Upper lobe of right lung (tissue), 1 donor: ENCODE data around the gene CD14. TPM values are rescaled to one million over a fixed set of nuclear protein-coding genes. Genes with fewer than 3 reads are reported as not detected.
"Not testable (repeated sequence)": the region's sequence is repeated elsewhere in the genome, so short reads cannot be mapped to it uniquely, and the experiment has no call there.

ENCODE experiments used
- ATAC-seq: fragments of 200-7000 bp; cut with Tn5 transposase; one replicate; pipeline ENCODE4 v1.9.1; 2020; ENCODE audit warnings: mild to moderate bottlenecking, moderate library complexity
- DNase-seq: peaks from one replicate; pipeline ENCODE4 v3.0.0-alpha.2; 2020
- H3K27ac ChIP-seq: fragments of 200-600 bp; one replicate; pipeline ENCODE4 v1.8.0; 2022
- H3K27me3 ChIP-seq: fragments of 200-600 bp; one replicate; pipeline ENCODE4 v1.8.0; 2022; ENCODE audit warnings: mild to moderate bottlenecking
- H3K36me3 ChIP-seq: fragments of 200-600 bp; one replicate; pipeline ENCODE4 v1.8.0; 2022
- H3K4me1 ChIP-seq: fragments of 200-600 bp; one replicate; pipeline ENCODE4 v1.8.0; 2022
- H3K4me3 ChIP-seq: fragments of 200-600 bp; one replicate; pipeline ENCODE4 v1.8.0; 2022; ENCODE audit warnings: mild to moderate bottlenecking
- H3K9me3 ChIP-seq: fragments of 200-600 bp; one replicate; pipeline ENCODE4 v1.8.0; 2022
- CTCF ChIP-seq: fragments of 200-600 bp; IDR thresholded peaks from one replicate; pipeline ENCODE4 v1.8.0; 2022; ENCODE audit warnings: antibody characterized with exemption
- intact Hi-C: fragments of 100-400 bp; cut with DNase I; formaldehyde crosslinking; loops from one replicate; pipeline ENCODE4 v1.11.0; 2022
- total RNA-seq: library from RNA; stranded (reverse); fragmentation: NEBNext Ultra II Directional; extraction: Animal tissue kit (Norgen Biotek cat#: 25700); gene quantifications from one replicate; pipeline ENCODE4 v1.2.1, GENCODE V29; 2021
- donor health status: DM: no; HTN: yes; CAD: no; lungs with severe emphysema.

Gene CD14
- total RNA-seq, 1 donor from 2014 or later: 127 TPM

DNA sequence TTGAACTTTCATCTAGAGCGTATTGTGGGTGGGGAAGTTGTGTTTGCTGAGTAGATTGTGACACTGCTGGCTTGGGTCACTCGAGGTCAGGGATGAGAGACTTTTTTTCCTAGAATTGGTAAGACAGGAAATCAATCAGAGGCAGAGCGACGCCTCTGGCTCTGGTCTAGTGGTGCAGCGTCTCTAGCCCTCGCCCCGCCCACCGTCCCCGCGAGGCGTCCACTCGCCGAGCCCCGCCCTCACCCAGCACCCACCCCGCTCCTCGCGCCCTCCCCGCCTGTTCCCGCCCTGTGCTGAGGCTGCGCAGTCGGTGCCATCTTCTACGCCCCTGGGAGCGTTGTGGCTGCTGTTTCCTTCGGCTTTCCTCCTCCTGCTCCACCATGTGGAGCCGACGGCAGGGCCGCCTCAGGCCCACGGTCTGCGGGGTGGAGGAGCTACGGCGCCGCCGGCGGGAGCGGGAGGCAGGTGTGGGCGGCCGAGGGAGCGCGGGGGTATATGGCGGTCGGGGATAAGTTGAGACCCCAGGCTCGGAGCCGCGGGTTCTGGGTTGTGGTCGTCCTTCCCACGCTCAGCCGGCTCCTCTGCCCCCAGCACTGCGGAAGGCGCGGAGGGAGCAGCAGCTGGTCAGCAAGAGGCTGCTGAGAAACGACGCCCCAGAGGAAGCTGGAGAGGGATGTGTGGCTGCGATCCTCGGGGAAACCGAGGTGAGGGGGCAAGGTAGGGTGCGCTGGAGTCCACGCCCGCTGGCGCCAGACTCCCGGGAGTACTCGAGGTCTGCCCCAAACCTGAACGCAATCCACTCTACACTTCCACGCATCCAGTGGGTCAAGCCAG is 6.4 kb upstream of the CD14 start, which contains the start of gene TMCO6:
Gene TMCO6 (plus strand): TSS at position 304 of the 834 bp plus-strand sequence. CDS start 77 bp downstream, at position 381.
- no peaks in the 10 kb centered on the region for H3K9me3 ChIP-seq
- peak; percentile 99 for DNase-seq
- peaks cover 17% of the 10 kb centered on the region for H3K36me3 ChIP-seq
- H3K27me3 ChIP-seq: no peaks in the 10 kb centered on the region
- TF ChIP-seq CTCF: peak; percentile 74
- H3K27ac ChIP-seq: peak within 1 kb of the TSS; percentile 93
- H3K4me3 ChIP-seq: peak within 1 kb of the TSS; percentile 91
- intact Hi-C loops: loop anchor here (10.0 kb wide), 1 partner anchor 75 kb away; the partner anchor contains the start of genes APBB3 and SLC35A4
- peaks cover 12% of the 10 kb centered on the region for H3K4me1 ChIP-seq
- peak; percentile 99 for ATAC-seq

DNA sequence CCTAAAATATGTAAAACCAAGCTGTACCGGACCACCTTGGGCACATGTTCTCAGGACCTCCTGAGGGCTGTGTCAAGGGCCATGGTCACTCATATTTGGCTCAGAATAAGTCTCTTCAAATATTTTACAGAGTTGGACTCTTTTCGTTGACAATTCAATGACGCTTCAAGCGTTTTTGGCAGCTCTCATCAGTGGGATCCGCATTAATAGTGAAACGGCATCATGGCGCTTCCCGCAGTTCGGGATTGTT is 5.8 kb upstream of the CD14 start:
- intact Hi-C loops: loop anchor here (10.0 kb wide), 1 partner anchor 74 kb away; the partner anchor contains the start of genes APBB3 and SLC35A4
- H3K4me3 ChIP-seq: peak overlapping the region; percentile 91
- peak overlapping the region; percentile 93 for H3K27ac ChIP-seq
- peaks cover 16% of the 10 kb centered on the region for H3K4me1 ChIP-seq
- not testable (repeated sequence) for H3K27me3 ChIP-seq, ATAC-seq, H3K9me3 ChIP-seq, DNase-seq
- peaks cover 12% of the 10 kb centered on the region for H3K36me3 ChIP-seq

- no peaks in the 10 kb centered on the region for H3K9me3 ChIP-seq
- no peaks in the 10 kb centered on the region for H3K36me3 ChIP-seq
- H3K27ac ChIP-seq: no peak overlapping the region
- no peak overlapping the region for H3K4me3 ChIP-seq
- no peak for ATAC-seq
- DNase-seq: no peak
- TF ChIP-seq CTCF: no peak
- intact Hi-C loops: loop anchor here (10.0 kb wide), 1 partner anchor 73 kb away; the partner anchor contains the start of genes APBB3 and SLC35A4
- peaks cover 16% of the 10 kb centered on the region for H3K4me1 ChIP-seq
- H3K27me3 ChIP-seq: no peaks in the 10 kb centered on the region
Observed at GRCh38 chr5:140637371-140638100, 4.6 kb upstream of the CD14 start.

GRCh38 chr5:140635291-140636257 is 2.6 kb upstream of the CD14 start:
- Histone ChIP-seq H3K4me1 (peaks cover 31% of the 10 kb centered on the region), H3K9me3 (no peaks in the 10 kb centered on the region), H3K27me3 (no peaks in the 10 kb centered on the region), H3K36me3 (no peaks in the 10 kb centered on the region), H3K4me3 (no peak overlapping the region), H3K27ac (no peak overlapping the region)
- TF ChIP-seq CTCF: no peak
- no peak for ATAC-seq
- intact Hi-C loops: loop anchor here (10.0 kb wide), 1 partner anchor 71 kb away; the partner anchor contains the start of genes APBB3 and SLC35A4
- no peak for DNase-seq

GRCh38 chr5:140634103-140634502 is 1.1 kb upstream of the CD14 start:
- no peaks in the 10 kb centered on the region for H3K36me3 ChIP-seq
- H3K4me3 ChIP-seq: no peak overlapping the region
- no peak for TF ChIP-seq CTCF
- DNase-seq (no peak), ATAC-seq (no peak)
- H3K4me1 ChIP-seq: peaks cover 33% of the 10 kb centered on the region
- H3K27ac ChIP-seq: no peak overlapping the region
- H3K27me3 ChIP-seq: no peaks in the 10 kb centered on the region
- H3K9me3 ChIP-seq: no peaks in the 10 kb centered on the region
- intact Hi-C loops: loop anchor here (10.0 kb wide), 1 partner anchor 69 kb away; the partner anchor contains the start of genes APBB3 and SLC35A4
